ENCODE data around the gene HYKK. TPM values are rescaled to one million over a fixed set of nuclear protein-coding genes. Genes with fewer than 3 reads are reported as not detected.
A peak's percentile ranks its signal among the peaks of the same experiment; 100 is the strongest.

Gene HYKK
- total and polyA plus RNA-seq, 10 of the 15 experiments (the other 5 are each of a cell fraction or from before 2014, with no cell fraction given): 0.15 to 0.98 (median 0.49) TPM

GRCh38 chr15:78565097-78565950 is 57.9 kb downstream of the HYKK start, which contains the start of gene CHRNA5:
Gene CHRNA5 (plus strand): TSS chr15:78565520. CDS start chr15:78565720, 200 bp downstream.
- peak within 1 kb of the TSS; percentile 62 for H3K27ac ChIP-seq (ENCODE audit: control insufficient read depth, insufficient read depth)
- SMC1A ChIA-PET (ENCODE audit: uncharacterized antibody, unreplicated experiment): interaction anchor here (0.5 to 5.6 kb wide), 8 partner anchors 9 to 115 kb away, joined by 3 to 47 read pairs (median 3); partner anchors contain the start of gene PSMA4
- H3K4me2 ChIP-seq (ENCODE audit: control insufficient read depth, insufficient read depth): peak within 1 kb of the TSS; percentile 100
- peak within 1 kb of the TSS; percentile 80 for H3K9ac ChIP-seq (ENCODE audit: control insufficient read depth, insufficient read depth, low read length)
- POLR2A ChIA-PET: interaction anchor here (0.6 to 2.5 kb wide), 7 partner anchors 9 to 73 kb away, joined by 3 to 23 read pairs (median 4); partner anchors contain the start of gene PSMA4
- H3K9me3 ChIP-seq (replicated peaks; ENCODE audit: control insufficient read depth, insufficient read depth, low read length): no peaks in the 10 kb centered on the region
- FAIRE-seq (no peak), DNase-seq (ENCODE audit: low read depth, low spot score) (peak; percentile 63), ATAC-seq (peak; percentile 94)
- peak within 1 kb of the TSS; percentile 93 for H2AFZ ChIP-seq (ENCODE audit: control insufficient read depth, low read depth, low read length)
- H3K79me2 ChIP-seq (ENCODE audit: control insufficient read depth, insufficient read depth, low read length): peaks cover 11% of the 10 kb centered on the region
- in situ Hi-C loops (cut with MboI) (no loop called here), intact Hi-C loops (cut with micrococcal nuclease; ENCODE audit: unreplicated experiment) (loop anchor here (1.0 kb wide), 1 partner anchor 25 kb away; the partner anchor contains the start of gene PSMA4)
- CTCF ChIA-PET: interaction anchor here (1.1 to 2.2 kb wide), 4 partner anchors 21 to 144 kb away, joined by 3 to 9 read pairs (median 3); partner anchors contain the start of gene PSMA4
- no peaks in the 10 kb centered on the region for H3K27me3 ChIP-seq (replicated peaks in 1 of 2; ENCODE audit: control insufficient read depth in 2 of 2, insufficient read depth in 2 of 2, low read length in 1 of 2)
- peaks cover 5% of the 10 kb centered on the region for H3K4me1 ChIP-seq (ENCODE audit: control insufficient read depth, insufficient read depth, low read length)
- H3K4me3 ChIP-seq: peak within 1 kb of the TSS; percentile 83
- RAD21 ChIA-PET (ENCODE audit: unreplicated experiment): interaction anchor here (0.5 to 2.3 kb wide), 9 partner anchors 10 to 1402 kb away, joined by 3 to 18 read pairs (median 3); partner anchors contain the start of gene PSMA4
- no peaks in the 10 kb centered on the region for H4K20me1 ChIP-seq (ENCODE audit: control insufficient read depth, insufficient read depth)
- WGBS (ENCODE audit: insufficient coverage, insufficient replicate concordance, low lambda C conversion rate, missing lambda C conversion rate): under 1% methylated on average over 66 of the region's 75 CpGs
- no peaks in the 10 kb centered on the region for H3K36me3 ChIP-seq (ENCODE audit: control insufficient read depth in 2 of 2, insufficient read depth in 2 of 2, low read length in 1 of 2)
- BruUV-seq (replicated peaks): no TSS peak
- TF ChIP-seq LARP7 (IDR thresholded peaks at IDR 0.05) (peak; percentile 88), EED (IDR thresholded peaks at IDR 0.05; ENCODE audit: low read depth) (peak; percentile 37; the same call in 1 of the 2 replicates), RFX5 (IDR thresholded peaks at IDR 0.05; ENCODE audit: low read depth, low read length) (no peak), ESRRA (IDR thresholded peaks at IDR 0.05; ENCODE audit: low read length) (no peak), SKIL (IDR thresholded peaks at IDR 0.05; ENCODE audit: low read depth, poor library complexity, severe bottlenecking) (no peak), IKZF1 (conservative IDR thresholded peaks at IDR 0.05) (peak; percentile 73), HDAC6 (IDR thresholded peaks at IDR 0.05; ENCODE audit: unreplicated experiment) (peak; percentile 37), ZSCAN29 (IDR thresholded peaks at IDR 0.05) (no peak), STAT1 (conservative IDR thresholded peaks at IDR 0.05) (no peak), SMARCA5 (IDR thresholded peaks at IDR 0.05) (peak; percentile 70)
- TF ChIP-seq, protein P1, sequence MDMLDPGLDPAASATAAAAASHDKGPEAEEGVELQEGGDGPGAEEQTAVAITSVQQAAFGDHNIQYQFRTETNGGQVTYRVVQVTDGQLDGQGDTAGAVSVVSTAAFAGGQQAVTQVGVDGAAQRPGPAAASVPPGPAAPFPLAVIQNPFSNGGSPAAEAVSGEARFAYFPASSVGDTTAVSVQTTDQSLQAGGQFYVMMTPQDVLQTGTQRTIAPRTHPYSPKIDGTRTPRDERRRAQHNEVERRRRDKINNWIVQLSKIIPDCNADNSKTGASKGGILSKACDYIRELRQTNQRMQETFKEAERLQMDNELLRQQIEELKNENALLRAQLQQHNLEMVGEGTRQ (IDR thresholded peaks at IDR 0.05; ENCODE audit: borderline replicate concordance, low read depth, low read length): no peak
- TF ChIP-seq, protein P2, sequence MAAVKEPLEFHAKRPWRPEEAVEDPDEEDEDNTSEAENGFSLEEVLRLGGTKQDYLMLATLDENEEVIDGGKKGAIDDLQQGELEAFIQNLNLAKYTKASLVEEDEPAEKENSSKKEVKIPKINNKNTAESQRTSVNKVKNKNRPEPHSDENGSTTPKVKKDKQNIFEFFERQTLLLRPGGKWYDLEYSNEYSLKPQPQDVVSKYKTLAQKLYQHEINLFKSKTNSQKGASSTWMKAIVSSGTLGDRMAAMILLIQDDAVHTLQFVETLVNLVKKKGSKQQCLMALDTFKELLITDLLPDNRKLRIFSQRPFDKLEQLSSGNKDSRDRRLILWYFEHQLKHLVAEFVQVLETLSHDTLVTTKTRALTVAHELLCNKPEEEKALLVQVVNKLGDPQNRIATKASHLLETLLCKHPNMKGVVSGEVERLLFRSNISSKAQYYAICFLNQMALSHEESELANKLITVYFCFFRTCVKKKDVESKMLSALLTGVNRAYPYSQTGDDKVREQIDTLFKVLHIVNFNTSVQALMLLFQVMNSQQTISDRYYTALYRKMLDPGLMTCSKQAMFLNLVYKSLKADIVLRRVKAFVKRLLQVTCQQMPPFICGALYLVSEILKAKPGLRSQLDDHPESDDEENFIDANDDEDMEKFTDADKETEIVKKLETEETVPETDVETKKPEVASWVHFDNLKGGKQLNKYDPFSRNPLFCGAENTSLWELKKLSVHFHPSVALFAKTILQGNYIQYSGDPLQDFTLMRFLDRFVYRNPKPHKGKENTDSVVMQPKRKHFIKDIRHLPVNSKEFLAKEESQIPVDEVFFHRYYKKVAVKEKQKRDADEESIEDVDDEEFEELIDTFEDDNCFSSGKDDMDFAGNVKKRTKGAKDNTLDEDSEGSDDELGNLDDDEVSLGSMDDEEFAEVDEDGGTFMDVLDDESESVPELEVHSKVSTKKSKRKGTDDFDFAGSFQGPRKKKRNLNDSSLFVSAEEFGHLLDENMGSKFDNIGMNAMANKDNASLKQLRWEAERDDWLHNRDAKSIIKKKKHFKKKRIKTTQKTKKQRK (IDR thresholded peaks at IDR 0.05; ENCODE audit: low read depth, low read length): no peak
- TF ChIP-seq, protein P3, sequence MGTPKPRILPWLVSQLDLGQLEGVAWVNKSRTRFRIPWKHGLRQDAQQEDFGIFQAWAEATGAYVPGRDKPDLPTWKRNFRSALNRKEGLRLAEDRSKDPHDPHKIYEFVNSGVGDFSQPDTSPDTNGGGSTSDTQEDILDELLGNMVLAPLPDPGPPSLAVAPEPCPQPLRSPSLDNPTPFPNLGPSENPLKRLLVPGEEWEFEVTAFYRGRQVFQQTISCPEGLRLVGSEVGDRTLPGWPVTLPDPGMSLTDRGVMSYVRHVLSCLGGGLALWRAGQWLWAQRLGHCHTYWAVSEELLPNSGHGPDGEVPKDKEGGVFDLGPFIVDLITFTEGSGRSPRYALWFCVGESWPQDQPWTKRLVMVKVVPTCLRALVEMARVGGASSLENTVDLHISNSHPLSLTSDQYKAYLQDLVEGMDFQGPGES (IDR thresholded peaks at IDR 0.05): no peak

Data from GM12878 (cell line).